NCI-H446 (cell line): Measurements from ENCODE around the gene SMTNL1.
A peak's percentile ranks its signal among the peaks of the same experiment; 100 is the strongest.
"Not testable (repeated sequence)": the region's sequence is repeated elsewhere in the genome, so short reads cannot be mapped to it uniquely, and the experiment has no call there.

Experiments used
- DNase-seq, 2 experiments: peaks; one replicate each; lab custom pipeline; 2025; lab: John Stamatoyannopoulos, UW

The SMTNL1 gene

GRCh38 chr11:57508341-57509170, 28.8 kb upstream of the SMTNL1 start:
- no peak for DNase-seq

DNA sequence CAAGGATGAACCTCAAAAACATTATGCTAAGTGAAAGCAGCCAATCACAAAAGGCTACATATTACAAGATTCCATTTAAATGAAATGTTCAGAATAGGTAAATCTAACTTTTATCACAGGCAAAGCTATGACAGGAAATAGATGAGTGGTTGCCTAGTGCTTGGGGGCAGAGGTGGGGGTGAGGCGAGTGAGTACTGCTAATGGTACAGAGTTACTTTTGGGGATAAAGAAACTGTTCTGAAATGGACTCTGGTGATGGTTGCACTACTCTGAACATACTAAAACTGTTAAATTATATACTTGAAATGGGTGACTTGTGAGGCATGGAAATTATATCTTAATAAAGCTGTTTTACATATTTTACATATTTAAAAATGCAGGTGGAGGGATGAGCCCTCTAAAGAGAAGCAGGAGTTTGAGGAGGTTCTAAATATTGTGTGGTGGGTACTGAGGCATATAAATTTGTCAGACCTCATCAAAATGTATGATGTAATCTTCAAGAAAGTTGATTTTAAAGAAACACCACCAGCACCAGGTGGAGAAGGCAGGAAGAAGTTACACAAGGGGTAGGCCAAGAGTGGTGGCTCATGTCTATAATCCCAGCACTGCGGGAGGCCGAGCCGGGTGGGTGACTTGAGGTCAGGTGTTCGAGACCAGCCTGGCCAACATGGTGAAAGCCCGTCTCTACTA, 25.5 kb upstream of the SMTNL1 start:
- no peak for DNase-seq

DNA sequence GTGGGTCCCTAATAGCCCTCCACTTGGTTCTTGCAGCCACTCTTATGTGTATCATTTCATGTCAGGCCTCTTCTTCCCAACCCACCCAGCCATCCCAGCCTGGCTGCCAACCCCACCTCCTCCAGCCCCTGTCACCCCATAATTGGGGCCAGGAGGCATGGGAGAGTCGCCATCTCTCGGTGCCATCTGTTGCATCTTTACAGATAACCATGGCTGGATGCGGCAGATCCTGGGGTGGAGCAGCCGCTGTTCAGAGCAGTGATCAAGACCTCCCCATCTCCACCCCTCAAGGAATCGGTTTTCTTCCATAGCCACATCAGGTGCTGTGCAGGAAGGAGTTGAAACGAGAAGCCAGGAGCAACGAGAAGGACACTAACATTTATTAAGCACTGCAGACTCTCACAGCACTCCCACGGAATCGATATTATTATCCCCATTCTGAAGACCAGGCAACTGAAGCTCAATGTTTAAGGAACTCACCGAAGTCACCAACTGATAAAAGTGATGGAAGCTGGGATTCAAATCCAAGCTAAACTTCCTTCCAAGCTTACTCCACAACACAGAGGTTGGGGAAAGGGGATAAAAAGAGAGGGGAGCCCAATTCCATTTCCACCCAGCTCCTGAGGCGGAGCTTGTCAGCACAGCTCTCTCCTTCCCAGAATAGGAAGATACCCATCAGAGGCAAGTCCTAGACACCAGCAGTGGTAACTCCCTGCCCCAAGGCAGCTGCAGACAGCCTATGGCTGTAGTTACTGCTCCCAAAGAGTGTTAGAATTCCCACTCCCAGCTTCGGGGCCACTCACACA, 24.5 kb upstream of the SMTNL1 start:
- DNase-seq: no peak

DNA sequence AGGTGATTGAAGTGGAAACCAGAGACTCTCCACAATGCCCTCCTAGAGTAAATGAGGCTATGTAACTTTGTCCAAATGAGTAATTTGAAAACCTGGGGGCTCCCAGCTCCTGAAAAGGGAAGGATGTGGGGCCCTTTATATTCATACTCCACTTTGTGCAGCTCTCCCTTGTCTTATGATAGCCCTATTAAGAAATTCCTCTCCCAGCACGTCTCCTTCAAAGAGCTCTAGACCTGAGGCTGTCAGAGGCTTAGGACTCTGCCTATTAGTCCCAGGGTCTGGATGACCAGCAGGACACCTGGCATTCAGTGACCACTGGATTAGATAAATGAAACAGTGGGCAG, 24.0 kb upstream of the SMTNL1 start:
- DNase-seq: no peak

DNA sequence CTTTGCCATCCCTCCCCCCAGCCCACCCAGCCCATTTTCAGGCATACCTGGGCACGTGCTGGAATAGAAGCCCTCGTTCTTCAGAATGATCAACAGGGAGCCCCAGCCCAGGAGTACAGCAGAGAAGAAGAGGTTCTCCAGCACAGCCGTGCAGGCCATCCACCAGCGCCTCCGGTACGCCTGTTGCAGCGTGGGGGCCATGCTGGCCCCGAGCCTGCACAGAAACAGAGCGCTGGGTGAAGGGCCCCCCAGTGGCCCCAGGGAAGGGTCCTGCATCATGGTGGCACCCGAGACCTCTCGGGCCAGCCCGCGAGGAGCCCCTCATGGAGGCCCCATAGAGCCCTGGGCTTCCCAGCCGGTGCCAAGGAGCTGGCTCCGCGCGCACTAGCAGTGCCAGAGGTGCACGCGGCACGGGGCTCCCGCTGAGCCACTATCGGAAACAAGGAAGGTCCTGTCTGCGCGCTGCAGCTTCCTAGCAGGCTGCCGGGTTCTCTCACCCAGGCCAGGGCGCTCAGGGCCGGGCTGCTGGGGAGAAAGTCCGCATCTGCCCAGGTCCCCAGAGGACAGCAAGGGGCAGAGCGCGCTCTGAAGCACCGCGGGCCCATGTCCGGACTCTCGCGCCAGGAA, 23.4 kb upstream of the SMTNL1 start:
- DNase-seq: peak; percentile 20 to 53

DNA sequence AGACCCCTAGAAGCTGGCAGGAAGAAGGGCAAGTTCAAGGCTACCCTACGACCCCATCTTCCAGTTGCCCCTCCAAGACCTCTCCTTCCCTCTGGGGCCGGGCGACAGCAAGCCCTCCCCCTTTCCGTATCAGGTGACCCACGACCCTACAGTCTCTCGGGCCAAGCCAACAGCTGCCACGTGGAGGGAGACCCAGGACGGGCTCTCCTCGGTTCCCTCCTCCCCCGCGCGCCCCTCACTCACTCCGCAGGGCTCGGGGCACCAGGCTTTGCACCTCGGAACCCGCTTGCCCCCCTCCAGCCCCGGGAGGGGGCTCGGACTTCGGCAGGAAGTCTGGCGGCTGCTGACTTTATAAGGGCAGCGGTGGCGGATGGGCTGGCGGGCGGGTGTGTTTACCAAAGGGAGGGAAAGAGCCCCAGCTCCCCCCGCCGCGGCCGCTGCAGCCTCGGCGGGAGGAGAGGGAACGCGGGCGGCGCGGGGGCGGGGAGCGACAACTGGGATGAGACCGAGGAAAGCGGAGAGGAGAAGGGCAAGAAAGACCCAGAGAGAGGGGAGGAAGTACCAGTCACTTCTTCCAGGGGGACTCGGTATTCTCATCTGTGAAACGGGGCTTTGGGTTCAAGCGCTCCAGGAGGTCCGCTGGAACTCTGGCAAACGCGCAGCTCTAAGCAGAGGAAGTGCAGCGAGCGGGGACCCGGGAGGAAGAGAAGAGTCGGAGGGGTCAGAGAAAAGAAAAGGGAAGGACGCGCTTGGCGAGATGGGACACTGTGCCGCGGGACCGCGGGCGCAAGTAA, 22.7 kb upstream of the SMTNL1 start:
- DNase-seq: peak; percentile 20 to 37

GRCh38 chr11:57515332-57516060, 21.9 kb upstream of the SMTNL1 start, which contains the start of gene SLC43A1:
Gene SLC43A1 (minus strand): TSS chr11:57515702. CDS start chr11:57514111, 1,591 bp downstream.
- DNase-seq: peak; percentile 19 to 45

DNA sequence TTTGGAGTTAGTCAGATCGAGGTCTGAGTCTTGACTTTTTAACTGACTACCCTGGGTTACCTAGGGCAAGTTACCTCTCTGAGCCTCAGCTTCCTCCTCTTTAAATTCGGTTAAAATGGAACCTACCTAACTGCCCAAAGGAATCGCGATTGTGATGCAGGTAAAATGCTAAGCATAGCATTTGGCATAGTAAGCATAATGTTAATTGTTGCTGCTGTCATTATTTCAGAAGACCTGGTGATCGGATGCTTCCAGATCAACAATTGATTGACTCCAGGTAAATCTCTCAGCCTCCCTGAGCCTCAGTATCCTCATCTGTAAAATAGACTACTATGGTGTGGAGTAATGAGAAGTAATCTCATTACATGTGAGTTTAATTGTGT, 21.3 kb upstream of the SMTNL1 start:
- no peak for DNase-seq

GRCh38 chr11:57521116-57521515, 16.3 kb upstream of the SMTNL1 start:
- no peak for DNase-seq

DNA sequence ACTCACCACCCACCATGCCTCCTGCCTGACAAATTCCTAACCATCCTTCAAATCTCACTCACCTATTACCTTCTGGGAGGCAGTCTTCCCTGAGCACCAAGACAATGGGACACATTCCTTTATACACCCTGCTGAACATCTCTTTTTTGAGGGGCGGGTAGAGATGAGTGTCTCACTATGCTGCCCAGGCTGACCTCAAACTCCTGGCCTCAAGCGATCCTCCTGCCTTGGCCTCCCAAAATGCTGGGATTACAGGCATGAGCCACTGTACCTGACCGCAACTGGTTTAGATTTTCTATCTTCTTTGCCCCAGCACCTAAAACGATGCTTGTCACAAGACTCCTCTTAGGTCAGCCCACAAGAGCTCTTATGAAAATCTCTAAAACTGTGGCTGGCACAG, 14.0 kb upstream of the SMTNL1 start:
- DNase-seq: no peak

- peak; percentile 46 to 75 for DNase-seq
Measured at GRCh38 chr11:57527056-57527631, 10.3 kb upstream of the SMTNL1 start.

DNA sequence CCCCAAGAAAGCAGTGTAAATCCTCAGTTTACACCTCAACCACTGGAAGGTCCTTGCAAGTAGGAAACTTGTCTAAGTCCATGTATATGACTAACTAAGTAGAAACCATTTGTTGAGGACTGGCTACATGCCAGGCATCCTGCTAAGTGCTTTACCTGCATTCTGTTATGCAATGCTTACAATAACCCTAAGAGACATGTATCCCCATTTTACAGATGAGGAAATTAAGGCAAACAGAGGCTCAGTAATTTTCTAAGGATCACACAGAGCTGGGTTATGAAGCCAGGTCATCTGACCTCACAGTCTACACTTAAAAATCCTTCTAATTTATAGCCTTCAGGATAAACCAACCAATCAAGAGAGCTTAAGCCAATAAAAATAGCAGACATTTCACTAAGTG, 8.4 kb upstream of the SMTNL1 start:
- DNase-seq: no peak

DNA sequence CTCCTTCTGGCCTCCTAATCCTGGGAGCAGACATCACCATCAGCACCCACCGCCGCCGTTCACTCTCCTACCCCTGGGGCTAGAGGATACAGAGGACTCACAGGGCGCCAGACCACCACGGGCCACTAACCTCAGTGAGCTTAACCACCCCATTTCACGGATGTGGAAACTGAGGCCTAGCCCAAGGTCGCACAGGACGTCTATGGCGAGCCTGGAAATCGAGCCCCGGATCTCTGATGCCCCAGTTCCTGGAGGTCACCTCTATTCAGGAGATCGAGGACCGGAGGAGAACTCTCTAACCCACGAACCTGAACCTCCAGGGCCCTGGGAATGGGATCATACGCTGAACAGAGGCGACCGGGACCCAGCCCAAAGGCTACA, 7.2 kb upstream of the SMTNL1 start:
- no peak for DNase-seq

GRCh38 chr11:57530596-57531507, 6.5 kb upstream of the SMTNL1 start, which contains the start of gene TIMM10:
Gene TIMM10 (minus strand): TSS chr11:57530754. CDS start chr11:57530189, 565 bp downstream.
- peak; percentile 92 to 99 for DNase-seq

GRCh38 chr11:57534449-57534848, 2.9 kb upstream of the SMTNL1 start:
- not testable (repeated sequence) for DNase-seq

- no peak for DNase-seq
Measured at GRCh38 chr11:57539342-57539741, 1.9 kb downstream of the SMTNL1 start.

GRCh38 chr11:57541169-57541568, 3.8 kb downstream of the SMTNL1 start:
- no peak for DNase-seq

DNA sequence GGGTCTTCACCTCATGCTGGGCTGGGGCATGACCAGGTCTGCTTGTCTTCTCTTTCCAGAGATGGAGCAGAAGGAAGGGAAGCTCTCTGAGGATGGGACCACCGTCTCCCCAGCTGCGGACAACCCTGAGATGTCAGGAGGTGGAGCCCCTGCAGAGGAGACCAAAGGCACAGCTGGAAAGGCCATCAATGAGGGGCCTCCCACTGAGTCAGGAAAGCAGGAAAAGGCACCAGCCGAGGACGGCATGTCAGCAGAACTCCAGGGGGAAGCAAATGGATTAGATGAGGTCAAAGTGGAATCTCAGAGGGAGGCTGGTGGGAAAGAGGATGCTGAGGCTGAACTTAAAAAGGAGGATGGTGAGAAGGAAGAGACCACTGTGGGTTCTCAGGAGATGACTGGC, 5.2 kb downstream of the SMTNL1 start:
- DNase-seq: no peak

- DNase-seq: no peak
Measured at GRCh38 chr11:57543593-57543992, 6.2 kb downstream of the SMTNL1 start.
